Ovary (tissue), 3 donors: ENCODE data around the gene DOCK2.

ENCODE experiments used
- CTCF ChIP-seq, 3 donors: fragments of 450-650 bp in 2 of 3; fragments of 200-600 bp in 1 of 3; IDR thresholded peaks; one replicate each; pipeline versions ENCODE4 v1.5.1 to v1.8.0; 2016 to 2022; ENCODE audit warnings: antibody characterized with exemption in 3 of 3, mild to moderate bottlenecking in 1 of 3
- EP300 ChIP-seq: sonication (generic); formaldehyde crosslinking; IDR thresholded peaks from one replicate; pipeline ENCODE4 v1.6.1; 2017; ENCODE audit warnings: antibody characterized with exemption
- POLR2A ChIP-seq: fragments of 450-650 bp; IDR thresholded peaks from one replicate; pipeline ENCODE4 v1.6.1; 2017; ENCODE audit warnings: antibody characterized with exemption, mild to moderate bottlenecking, moderate library complexity
- donor health status: DM: no; HTN: no; CAD: no.

GRCh38 chr5:169814522-169814921 lies 177.4 kb downstream of the DOCK2 start:
- TF ChIP-seq POLR2A (no peak), CTCF (IDR thresholded peaks at IDR 0.05) (no peak), EP300 (no peak)
